ENCODE data around the gene TMCO1.
"Not testable (repeated sequence)": the region's sequence is repeated elsewhere in the genome, so short reads cannot be mapped to it uniquely, and the experiment has no call there.

TMCO1 gene

DNA sequence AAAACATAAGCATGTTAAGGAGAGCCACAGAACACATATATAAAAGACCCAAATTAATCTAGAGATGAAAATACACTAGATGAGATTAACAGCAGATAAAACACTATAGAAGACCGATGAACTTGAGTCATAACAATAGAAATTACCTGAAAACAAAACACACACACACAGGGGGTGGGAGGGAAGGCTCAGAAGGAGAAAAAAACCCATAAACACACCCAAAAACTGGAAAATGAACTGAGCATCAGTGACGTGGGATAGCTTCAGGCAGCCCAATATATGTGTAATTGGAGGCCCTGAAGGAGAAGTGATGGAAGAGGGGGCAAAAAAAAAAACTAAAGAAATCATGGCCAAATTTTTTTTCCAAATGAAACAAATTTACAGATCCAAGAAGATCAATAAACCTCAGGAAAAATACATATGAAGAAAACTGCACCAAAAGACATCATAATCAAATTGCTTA lies 81.7 kb downstream of the TMCO1 start:
- Histone ChIP-seq H3K36me3 (peaks cover 41% of the 10 kb centered on the region), H3K9me3 (ENCODE audit: severe bottlenecking) (peaks cover 6% of the 10 kb centered on the region), H3K27me3 (ENCODE audit: insufficient read depth, low read depth, severe bottlenecking) (no peaks in the 10 kb centered on the region), H3K27ac (no peak overlapping the region), H3K4me3 (ENCODE audit: low read depth, low read length) (no peak overlapping the region)
- DNase-seq: no peak
- TF ChIP-seq CTCF (IDR thresholded peaks at IDR 0.05; ENCODE audit: low read depth, low read length): no peak

DNA sequence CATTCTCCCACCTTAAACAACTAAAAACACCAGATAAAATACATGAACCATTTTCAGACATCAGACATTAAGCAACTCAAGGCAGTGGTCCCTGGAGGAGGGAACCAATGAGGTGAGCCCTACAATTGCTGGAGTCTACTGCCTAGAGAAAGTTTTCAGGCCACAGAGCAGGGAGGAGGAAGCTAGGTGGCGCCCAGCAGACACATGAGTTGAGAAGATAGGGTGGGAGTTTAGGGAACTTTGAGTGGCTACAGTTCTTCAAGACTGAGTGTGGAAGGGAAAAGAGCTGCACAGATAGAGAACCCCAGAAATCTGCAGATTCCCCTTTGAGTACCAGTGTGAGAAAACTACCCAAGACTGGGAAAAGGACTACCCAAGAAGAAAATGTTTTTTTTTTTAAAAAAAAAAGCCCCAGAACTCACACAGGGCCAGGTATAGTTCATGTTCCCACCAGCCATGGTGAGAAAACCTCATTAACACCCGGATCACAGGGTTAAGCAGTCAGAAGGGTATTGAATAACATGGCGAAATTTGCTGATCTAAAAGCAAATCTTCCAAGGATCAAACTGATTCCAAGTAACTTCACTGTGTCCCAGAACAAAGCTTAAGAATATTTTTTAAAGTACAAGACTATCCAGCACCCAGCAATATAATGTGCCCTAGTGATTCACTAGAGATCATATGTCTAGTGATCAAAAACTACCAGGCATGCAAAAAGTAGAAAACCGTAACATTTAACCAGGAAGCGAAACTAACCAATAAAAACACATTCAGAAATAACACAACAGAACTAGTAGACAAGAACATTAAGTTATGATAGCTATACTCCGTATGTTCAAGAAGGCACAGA lies 82.3 kb downstream of the TMCO1 start:
- Histone ChIP-seq H3K27ac (no peak overlapping the region), H3K36me3 (peaks cover 46% of the 10 kb centered on the region), H3K4me3 (ENCODE audit: low read depth, low read length) (no peak overlapping the region), H3K9me3 (ENCODE audit: severe bottlenecking) (peaks cover 6% of the 10 kb centered on the region), H3K27me3 (ENCODE audit: insufficient read depth, low read depth, severe bottlenecking) (no peaks in the 10 kb centered on the region)
- DNase-seq: peak; percentile 15
- TF ChIP-seq CTCF (IDR thresholded peaks at IDR 0.05; ENCODE audit: low read depth, low read length): peak; percentile 39; the same call in 1 of the 2 replicates

- Histone ChIP-seq H3K9me3 (ENCODE audit: severe bottlenecking) (no peaks in the 10 kb centered on the region), H3K27ac (no peak overlapping the region), H3K36me3 (peaks cover 52% of the 10 kb centered on the region), H3K4me3 (ENCODE audit: low read depth, low read length) (no peak overlapping the region), H3K27me3 (ENCODE audit: insufficient read depth, low read depth, severe bottlenecking) (no peaks in the 10 kb centered on the region)
- no peak for DNase-seq
- no peak for TF ChIP-seq CTCF (IDR thresholded peaks at IDR 0.05; ENCODE audit: low read depth, low read length)
Measured at GRCh38 chr1:165683848-165684485, 84.7 kb downstream of the TMCO1 start.

DNA sequence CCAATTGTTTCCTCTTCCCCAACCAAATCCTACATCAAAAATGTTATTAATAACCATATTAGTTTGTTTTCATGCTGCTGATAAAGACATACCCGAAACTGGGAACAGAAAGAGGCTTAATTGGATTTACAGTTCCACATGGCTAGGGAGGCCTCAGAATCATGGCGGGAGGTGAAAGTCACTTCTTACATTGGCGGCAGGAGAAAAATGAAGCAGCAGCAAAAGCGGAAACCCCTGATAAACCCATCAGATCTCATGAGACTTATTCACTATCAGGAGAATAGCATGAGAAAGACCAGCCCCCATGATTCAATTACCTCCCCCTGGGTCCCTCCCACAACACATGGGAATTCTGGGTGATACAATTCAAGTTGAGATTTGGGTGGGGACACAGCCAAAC lies 87.9 kb downstream of the TMCO1 start:
- not testable (repeated sequence) for H3K27ac ChIP-seq; H3K27me3 ChIP-seq (ENCODE audit: insufficient read depth, low read depth, severe bottlenecking); H3K9me3 ChIP-seq (ENCODE audit: severe bottlenecking); H3K4me3 ChIP-seq (ENCODE audit: low read depth, low read length); DNase-seq
- H3K36me3 ChIP-seq: peaks cover 74% of the 10 kb centered on the region

GRCh38 chr1:165680303-165680702 lies 88.4 kb downstream of the TMCO1 start:
- no peaks in the 10 kb centered on the region for H3K27me3 ChIP-seq (ENCODE audit: insufficient read depth, low read depth, severe bottlenecking)
- no peak overlapping the region for H3K4me3 ChIP-seq (ENCODE audit: low read depth, low read length)
- no peak for TF ChIP-seq CTCF (IDR thresholded peaks at IDR 0.05; ENCODE audit: low read depth, low read length)
- no peak for DNase-seq
- H3K27ac ChIP-seq: no peak overlapping the region
- peaks cover 75% of the 10 kb centered on the region for H3K36me3 ChIP-seq
- no peaks in the 10 kb centered on the region for H3K9me3 ChIP-seq (ENCODE audit: severe bottlenecking)

GRCh38 chr1:165679282-165680036 lies 89.2 kb downstream of the TMCO1 start:
- peaks cover 78% of the 10 kb centered on the region for H3K36me3 ChIP-seq
- no peaks in the 10 kb centered on the region for H3K9me3 ChIP-seq (ENCODE audit: severe bottlenecking)
- H3K4me3 ChIP-seq (ENCODE audit: low read depth, low read length): no peak overlapping the region
- no peaks in the 10 kb centered on the region for H3K27me3 ChIP-seq (ENCODE audit: insufficient read depth, low read depth, severe bottlenecking)
- TF ChIP-seq CTCF (IDR thresholded peaks at IDR 0.05; ENCODE audit: low read depth, low read length): 0 out of 2 replicates have a peak, but pooled peaks have one; percentile 19
- H3K27ac ChIP-seq: no peak overlapping the region
- DNase-seq: no peak

Data from WERI-Rb-1 (cell line).